Keratinocyte (primary cell): ENCODE measurements around the gene APOA5. TPM values are rescaled to one million over a fixed set of nuclear protein-coding genes. Genes with fewer than 3 reads are reported as not detected.

ENCODE experiments used
- DNase-seq: peaks from one replicate; pipeline ENCODE4 v3.0.0-alpha.2; 2011; ENCODE audit warnings: low read depth, missing footprints, low spot score
- FAIRE-seq: peaks from 2 replicates; lab custom pipeline; 2011; peaks lifted over from hg19 to GRCh38; lab: Jason Lieb, UNC
- H2AFZ ChIP-seq: 2 replicates; pipeline ENCODE4 v1.6.0; 2012; ENCODE audit warnings: low read length, control low read depth, inconsistent platforms; ENCODE audit not compliant: control insufficient read depth
- H3K27ac ChIP-seq: 2 replicates; pipeline ENCODE4 v1.5.1; 2011; ENCODE audit warnings: low read length; ENCODE audit not compliant: control insufficient read depth, insufficient read depth
- H3K27me3 ChIP-seq: 3 replicates; pipeline ENCODE4 v1.6.0; 2011; ENCODE audit warnings: low read length; ENCODE audit not compliant: control insufficient read depth, insufficient read depth; ENCODE audit errors: extremely low read depth
- H3K36me3 ChIP-seq, 2 experiments: 2 replicates in 1 of 2; 3 replicates in 1 of 2; pipeline ENCODE4 v1.5.1; 2011; ENCODE audit warnings: low read length in 2 of 2, mild to moderate bottlenecking in 1 of 2; ENCODE audit not compliant: control insufficient read depth in 2 of 2, insufficient read depth in 2 of 2; ENCODE audit errors: extremely low read depth in 1 of 2
- H3K4me1 ChIP-seq: 3 replicates; pipeline ENCODE4 v1.5.1; 2011; ENCODE audit warnings: low read length; ENCODE audit not compliant: control insufficient read depth, insufficient read depth; ENCODE audit errors: extremely low read depth
- H3K4me2 ChIP-seq: 3 replicates; pipeline ENCODE4 v1.6.0; 2011; ENCODE audit warnings: low read depth, low read length; ENCODE audit not compliant: control insufficient read depth, insufficient read depth; ENCODE audit errors: extremely low read depth
- H3K4me3 ChIP-seq, 3 experiments: fragments of 200-600 bp in 1 of 3; sonication (generic) in 1 of 3; 2 replicates in 2 of 3; 3 replicates in 1 of 3; pipeline ENCODE4 v1.5.1; 2011 to 2016; ENCODE audit warnings: low read length in 3 of 3, mild to moderate bottlenecking in 3 of 3, control low read depth in 2 of 3, inconsistent platforms in 1 of 3, low read depth in 1 of 3, mixed read lengths in 1 of 3, mixed run types in 1 of 3, moderate library complexity in 1 of 3; ENCODE audit not compliant: control insufficient read depth in 2 of 3, insufficient read depth in 2 of 3; ENCODE audit errors: extremely low read depth in 1 of 3
- H3K79me2 ChIP-seq: 2 replicates; pipeline ENCODE4 v1.6.0; 2012; ENCODE audit warnings: low read length; ENCODE audit not compliant: control insufficient read depth, insufficient read depth
- H3K9ac ChIP-seq: 3 replicates; pipeline ENCODE4 v1.6.0; 2011; ENCODE audit warnings: low read length; ENCODE audit not compliant: control insufficient read depth, insufficient read depth; ENCODE audit errors: extremely low read depth
- H3K9me1 ChIP-seq: 3 replicates; pipeline ENCODE4 v1.6.0; 2011; ENCODE audit warnings: low read length; ENCODE audit not compliant: control insufficient read depth, insufficient read depth; ENCODE audit errors: extremely low read depth
- H3K9me3 ChIP-seq: 2 replicates; pipeline ENCODE4 v1.5.1; 2012; ENCODE audit warnings: low read depth, low read length; ENCODE audit not compliant: control insufficient read depth
- H4K20me1 ChIP-seq: 3 replicates; pipeline ENCODE4 v1.6.0; 2011; ENCODE audit warnings: low read length; ENCODE audit not compliant: control insufficient read depth, insufficient read depth; ENCODE audit errors: extremely low read depth
- EZH2 ChIP-seq: IDR thresholded peaks from one replicate; pipeline ENCODE4 v1.6.1; 2012; ENCODE audit warnings: inconsistent platforms, mild to moderate bottlenecking, low read length, moderate library complexity
- dilution Hi-C: fragments of 300-500 bp; cut with MboI; formaldehyde crosslinking; loops from one replicate; pipeline ENCODE4 v1.7.0; 2020; ENCODE audit warnings: low sequenced_read_pairs; ENCODE audit not compliant: extremely low pct_ligation_motif_present
- polyA plus RNA-seq, 5 experiments: library from polyadenylated mRNA; depleted of rRNA in 3 of 5; stranded (reverse) in 3 of 5; stranded (forward) in 1 of 5; unstranded in 1 of 5; fragments of >200 nt; gene quantifications; 1 replicate in 1 of 5; 2 replicates in 3 of 5; 3 replicates in 1 of 5; pipeline versions ENCODE4 v1.2.1 to v1.2.3, GENCODE V29; 2011 to 2012; ENCODE audit warnings: missing spikeins in 2 of 5, low read depth in 1 of 5, low replicate concordance in 1 of 5
- TF ChIP-seq, protein P1 (sequence below), 3 experiments: IDR thresholded peaks in 1 of 3; conservative IDR thresholded peaks in 1 of 3; optimal IDR thresholded peaks in 1 of 3; 2 replicates in 2 of 3; 3 replicates in 1 of 3; pipeline versions ENCODE3 to v1.5.1; 2011; ENCODE audit warnings: low read length in 3 of 3, mild to moderate bottlenecking in 3 of 3, moderate library complexity in 2 of 3, control low read depth in 1 of 3, inconsistent platforms in 1 of 3; ENCODE audit not compliant: insufficient read depth in 2 of 3; ENCODE audit errors: extremely low read depth in 1 of 3

The APOA5 gene
- polyA plus RNA-seq, 1 donor (not counting 4 experiments of a cell fraction or from before 2014, with no cell fraction given): not detected

- Histone ChIP-seq H3K9ac (no peak overlapping the region), H3K4me2 (no peak overlapping the region), H3K27ac (no peak overlapping the region), H3K4me1 (no peaks in the 10 kb centered on the region), H2AFZ (no peak overlapping the region), H3K9me1 (no peaks in the 10 kb centered on the region), H3K79me2 (no peaks in the 10 kb centered on the region), H3K4me3 (no peak overlapping the region), H3K27me3 (no peaks in the 10 kb centered on the region), H3K9me3 (no peaks in the 10 kb centered on the region), H3K36me3 (no peaks in the 10 kb centered on the region), H4K20me1 (no peaks in the 10 kb centered on the region)
- dilution Hi-C loops: no loop called here
- TF ChIP-seq, protein P1, sequence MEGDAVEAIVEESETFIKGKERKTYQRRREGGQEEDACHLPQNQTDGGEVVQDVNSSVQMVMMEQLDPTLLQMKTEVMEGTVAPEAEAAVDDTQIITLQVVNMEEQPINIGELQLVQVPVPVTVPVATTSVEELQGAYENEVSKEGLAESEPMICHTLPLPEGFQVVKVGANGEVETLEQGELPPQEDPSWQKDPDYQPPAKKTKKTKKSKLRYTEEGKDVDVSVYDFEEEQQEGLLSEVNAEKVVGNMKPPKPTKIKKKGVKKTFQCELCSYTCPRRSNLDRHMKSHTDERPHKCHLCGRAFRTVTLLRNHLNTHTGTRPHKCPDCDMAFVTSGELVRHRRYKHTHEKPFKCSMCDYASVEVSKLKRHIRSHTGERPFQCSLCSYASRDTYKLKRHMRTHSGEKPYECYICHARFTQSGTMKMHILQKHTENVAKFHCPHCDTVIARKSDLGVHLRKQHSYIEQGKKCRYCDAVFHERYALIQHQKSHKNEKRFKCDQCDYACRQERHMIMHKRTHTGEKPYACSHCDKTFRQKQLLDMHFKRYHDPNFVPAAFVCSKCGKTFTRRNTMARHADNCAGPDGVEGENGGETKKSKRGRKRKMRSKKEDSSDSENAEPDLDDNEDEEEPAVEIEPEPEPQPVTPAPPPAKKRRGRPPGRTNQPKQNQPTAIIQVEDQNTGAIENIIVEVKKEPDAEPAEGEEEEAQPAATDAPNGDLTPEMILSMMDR (optimal IDR thresholded peaks at IDR 0.05 in 1 of 3, IDR thresholded peaks at IDR 0.05 in 1 of 3, conservative IDR thresholded peaks at IDR 0.05 in 1 of 3; ENCODE audit: extremely low read depth in 1 of 3, insufficient read depth in 2 of 3, low read length in 3 of 3): no peak
- TF ChIP-seq EZH2: no peak
- no peak for DNase-seq
- FAIRE-seq: no peak
Observed at GRCh38 chr11:116826751-116827431, 35.2 kb upstream of the APOA5 start.

GRCh38 chr11:116825854-116826750, 34.4 kb upstream of the APOA5 start:
- Histone ChIP-seq H3K9ac (no peak overlapping the region), H3K27me3 (no peaks in the 10 kb centered on the region), H3K36me3 (no peaks in the 10 kb centered on the region), H4K20me1 (no peaks in the 10 kb centered on the region), H3K9me1 (no peaks in the 10 kb centered on the region), H3K4me2 (no peak overlapping the region), H3K79me2 (no peaks in the 10 kb centered on the region), H3K4me1 (no peaks in the 10 kb centered on the region), H2AFZ (no peak overlapping the region), H3K4me3 (no peak overlapping the region), H3K9me3 (no peaks in the 10 kb centered on the region), H3K27ac (no peak overlapping the region)
- TF ChIP-seq, protein P1 (optimal IDR thresholded peaks at IDR 0.05 in 1 of 3, IDR thresholded peaks at IDR 0.05 in 1 of 3, conservative IDR thresholded peaks at IDR 0.05 in 1 of 3; ENCODE audit: extremely low read depth in 1 of 3, insufficient read depth in 2 of 3, low read length in 3 of 3): no peak
- no peak for TF ChIP-seq EZH2
- no peak for FAIRE-seq
- dilution Hi-C loops: no loop called here
- DNase-seq: no peak
